ENCODE measurements around the gene MEGF11.

MEGF11 gene

GRCh38 chr15:66032006-66032405 lies 221.5 kb downstream of the MEGF11 start:
- DNase-seq: no peak
- in situ Hi-C loops (cut with MboI; ENCODE audit: low pct_unique_long_range_greater_than_20kb, low sequenced_read_pairs): no loop called here

GRCh38 chr15:66030650-66031049 lies 222.9 kb downstream of the MEGF11 start:
- in situ Hi-C loops (cut with MboI; ENCODE audit: low pct_unique_long_range_greater_than_20kb, low sequenced_read_pairs): no loop called here
- no peak for DNase-seq

GRCh38 chr15:66029650-66030049 lies 223.9 kb downstream of the MEGF11 start:
- in situ Hi-C loops (cut with MboI; ENCODE audit: low pct_unique_long_range_greater_than_20kb, low sequenced_read_pairs): no loop called here
- no peak for DNase-seq

- in situ Hi-C loops (cut with MboI; ENCODE audit: low pct_unique_long_range_greater_than_20kb, low sequenced_read_pairs): no loop called here
Observed at GRCh38 chr15:66027268-66027805, 226.2 kb downstream of the MEGF11 start.

GRCh38 chr15:66025972-66026371 lies 227.6 kb downstream of the MEGF11 start:
- in situ Hi-C loops (cut with MboI; ENCODE audit: low pct_unique_long_range_greater_than_20kb, low sequenced_read_pairs): no loop called here
- no peak for DNase-seq

More at GRCh38 chr15:66027268-66027805, 226.2 kb downstream of the MEGF11 start:
- no peak for DNase-seq

- no peak for DNase-seq
Observed at GRCh38 chr15:66025015-66025452, 228.5 kb downstream of the MEGF11 start.

GRCh38 chr15:66024116-66024515 lies 229.4 kb downstream of the MEGF11 start:
- in situ Hi-C loops (cut with MboI; ENCODE audit: low pct_unique_long_range_greater_than_20kb, low sequenced_read_pairs): no loop called here
- DNase-seq: no peak

More at GRCh38 chr15:66025015-66025452, 228.5 kb downstream of the MEGF11 start:
- in situ Hi-C loops (cut with MboI; ENCODE audit: low pct_unique_long_range_greater_than_20kb, low sequenced_read_pairs): no loop called here

GRCh38 chr15:66023311-66023972 lies 230.1 kb downstream of the MEGF11 start:
- in situ Hi-C loops (cut with MboI; ENCODE audit: low pct_unique_long_range_greater_than_20kb, low sequenced_read_pairs): no loop called here
- no peak for DNase-seq

- DNase-seq: no peak
- in situ Hi-C loops (cut with MboI; ENCODE audit: low pct_unique_long_range_greater_than_20kb, low sequenced_read_pairs): no loop called here
Observed at GRCh38 chr15:66022163-66022525, 231.4 kb downstream of the MEGF11 start.

- DNase-seq: no peak
- in situ Hi-C loops (cut with MboI; ENCODE audit: low pct_unique_long_range_greater_than_20kb, low sequenced_read_pairs): no loop called here
Observed at GRCh38 chr15:66021496-66022162, 231.9 kb downstream of the MEGF11 start.

GRCh38 chr15:66019826-66020398 lies 233.6 kb downstream of the MEGF11 start:
- no peak for DNase-seq
- in situ Hi-C loops (cut with MboI; ENCODE audit: low pct_unique_long_range_greater_than_20kb, low sequenced_read_pairs): no loop called here

- in situ Hi-C loops (cut with MboI; ENCODE audit: low pct_unique_long_range_greater_than_20kb, low sequenced_read_pairs): no loop called here
- DNase-seq: no peak
Observed at GRCh38 chr15:66019368-66019767, 234.2 kb downstream of the MEGF11 start.

GRCh38 chr15:66018488-66018797 lies 235.1 kb downstream of the MEGF11 start:
- DNase-seq: no peak
- in situ Hi-C loops (cut with MboI; ENCODE audit: low pct_unique_long_range_greater_than_20kb, low sequenced_read_pairs): no loop called here

- no peak for DNase-seq
- in situ Hi-C loops (cut with MboI; ENCODE audit: low pct_unique_long_range_greater_than_20kb, low sequenced_read_pairs): no loop called here
Observed at GRCh38 chr15:66017792-66018487, 235.6 kb downstream of the MEGF11 start.

GRCh38 chr15:66017000-66017399 lies 236.6 kb downstream of the MEGF11 start:
- in situ Hi-C loops (cut with MboI; ENCODE audit: low pct_unique_long_range_greater_than_20kb, low sequenced_read_pairs): no loop called here
- DNase-seq: no peak

GRCh38 chr15:66016199-66016598 lies 237.4 kb downstream of the MEGF11 start:
- no peak for DNase-seq
- in situ Hi-C loops (cut with MboI; ENCODE audit: low pct_unique_long_range_greater_than_20kb, low sequenced_read_pairs): no loop called here

- in situ Hi-C loops (cut with MboI; ENCODE audit: low pct_unique_long_range_greater_than_20kb, low sequenced_read_pairs): no loop called here
Observed at GRCh38 chr15:66014635-66015182, 238.8 kb downstream of the MEGF11 start.

GRCh38 chr15:66014022-66014421 lies 239.5 kb downstream of the MEGF11 start:
- DNase-seq: no peak
- in situ Hi-C loops (cut with MboI; ENCODE audit: low pct_unique_long_range_greater_than_20kb, low sequenced_read_pairs): no loop called here

More at GRCh38 chr15:66014635-66015182, 238.8 kb downstream of the MEGF11 start:
- DNase-seq: no peak

- in situ Hi-C loops (cut with MboI; ENCODE audit: low pct_unique_long_range_greater_than_20kb, low sequenced_read_pairs): no loop called here
- DNase-seq: peak; percentile 14
Observed at GRCh38 chr15:66008940-66009562, 244.5 kb downstream of the MEGF11 start.

Measured in KBM-7 (cell line).